ACC112 (cell line): Measurements from ENCODE around the gene UQCRC2.

Experiments
- H2AFZ ChIP-seq: fragments of 200-600 bp; sonication (generic); one replicate; pipeline ENCODE4 v1.6.0; 2017; ENCODE audit warnings: antibody characterized with exemption, low read length; ENCODE audit not compliant: unreplicated experiment
- H3K27ac ChIP-seq: fragments of 200-600 bp; sonication (generic); 2 replicates; pipeline ENCODE4 v1.5.1; 2014; ENCODE audit warnings: low read depth, mild to moderate bottlenecking, antibody characterized with exemption, low read length, moderate library complexity
- H3K27me3 ChIP-seq: fragments of 200-600 bp; sonication (generic); 2 replicates; pipeline ENCODE4 v1.6.1; 2014; ENCODE audit warnings: mild to moderate bottlenecking, antibody characterized with exemption, low read length, moderate library complexity, mixed read lengths; ENCODE audit not compliant: insufficient read depth
- H3K36me3 ChIP-seq: fragments of 200-600 bp; sonication (generic); 2 replicates; pipeline ENCODE4 v1.6.1; 2016; ENCODE audit warnings: mild to moderate bottlenecking, antibody characterized with exemption, low read length, moderate library complexity, mixed read lengths; ENCODE audit not compliant: insufficient read depth
- H3K4me1 ChIP-seq: fragments of 200-600 bp; sonication (generic); one replicate; pipeline ENCODE4 v1.6.1; 2016; ENCODE audit warnings: low read length, mixed read lengths; ENCODE audit not compliant: insufficient read depth, unreplicated experiment, control insufficient read depth
- H3K4me3 ChIP-seq: fragments of 200-600 bp; sonication (generic); 2 replicates; pipeline ENCODE4 v1.5.1; 2014; ENCODE audit warnings: mild to moderate bottlenecking, low read depth, low read length
- H3K79me2 ChIP-seq: fragments of 200-600 bp; sonication (generic); one replicate; pipeline ENCODE4 v1.6.0; 2016; ENCODE audit warnings: low read length; ENCODE audit not compliant: control insufficient read depth, unreplicated experiment, insufficient read depth

UQCRC2 gene

GRCh38 chr16:22029632-22030031 is 76.5 kb downstream of the UQCRC2 start:
- H3K27ac ChIP-seq, result no peak overlapping the region
- H3K79me2 ChIP-seq, result peaks cover 76% of the 10 kb centered on the region
- H2AFZ ChIP-seq, result no peak overlapping the region
- peaks cover 13% of the 10 kb centered on the region for H3K36me3 ChIP-seq
- H3K4me1 ChIP-seq, result peaks cover 47% of the 10 kb centered on the region
- no peak overlapping the region for H3K4me3 ChIP-seq
- H3K27me3 ChIP-seq, result no peaks in the 10 kb centered on the region

- Histone ChIP-seq H3K79me2 (peaks cover 77% of the 10 kb centered on the region), H3K4me3 (no peak overlapping the region), H3K36me3 (peaks cover 13% of the 10 kb centered on the region)
Measured at GRCh38 chr16:22030087-22030812, 77.1 kb downstream of the UQCRC2 start.

GRCh38 chr16:22031483-22032083 is 78.4 kb downstream of the UQCRC2 start:
- Histone ChIP-seq H3K4me3 (no peak overlapping the region), H2AFZ (no peak overlapping the region), H3K36me3 (peaks cover 13% of the 10 kb centered on the region), H3K4me1 (peaks cover 36% of the 10 kb centered on the region), H3K79me2 (peaks cover 78% of the 10 kb centered on the region), H3K27ac (no peak overlapping the region), H3K27me3 (no peaks in the 10 kb centered on the region)

More at GRCh38 chr16:22030087-22030812, 77.1 kb downstream of the UQCRC2 start:
- Histone ChIP-seq H3K27ac (no peak overlapping the region), H3K27me3 (no peaks in the 10 kb centered on the region), H2AFZ (no peak overlapping the region), H3K4me1 (peaks cover 46% of the 10 kb centered on the region)
